ENCODE data around the gene MUC3A. TPM values are rescaled to one million over a fixed set of nuclear protein-coding genes. Genes with fewer than 3 reads are reported as not detected.

MUC3A gene
- total and polyA plus RNA-seq, 2 of the 13 experiments (the other 11 are each of a cell fraction or from before 2014, with no cell fraction given): 0.01 TPM; not detected in 1

- Histone ChIP-seq H2AFZ (ENCODE audit: low read length) (no peak overlapping the region), H3K27ac (ENCODE audit: extremely low read length, insufficient read depth, low read length) (no peak overlapping the region), H3K9me3 (ENCODE audit: low read length) (no peaks in the 10 kb centered on the region), H3K4me2 (ENCODE audit: low read depth, low read length) (no peak overlapping the region), H3K4me1 (ENCODE audit: insufficient read depth, low read length) (peaks cover 12% of the 10 kb centered on the region; the same call in 1 of the 2 replicates), H3K9ac (ENCODE audit: insufficient read depth, low read depth, low read length) (no peak overlapping the region), H3K4me3 (replicated peaks in 1 of 3; ENCODE audit: insufficient read depth in 1 of 3, low read depth in 2 of 3, low read length in 3 of 3) (no peak overlapping the region), H4K20me1 (ENCODE audit: insufficient read depth, low read length) (no peaks in the 10 kb centered on the region), H3K36me3 (replicated peaks in 1 of 2; ENCODE audit: control insufficient read depth in 1 of 2, insufficient read depth in 2 of 2, low read length in 2 of 2) (no peaks in the 10 kb centered on the region), H3K79me2 (ENCODE audit: insufficient read depth, low read length) (no peaks in the 10 kb centered on the region), H3K27me3 (ENCODE audit: control insufficient read depth in 1 of 2, insufficient read depth in 2 of 2, low read length in 2 of 2) (peaks cover 2 to 18% of the 10 kb centered on the region in 2 experiments; a peak in 3 of 5 replicates)
- POLR2A ChIA-PET: no interaction called here
- ATAC-seq (no peak), FAIRE-seq (no peak), DNase-seq (ENCODE audit: low spot score) (no peak)
- intact Hi-C loops (cut with micrococcal nuclease; ENCODE audit: unreplicated experiment): no loop called here
- WGBS (ENCODE audit: low lambda C conversion rate): 50% methylated on average over 5 of the region's 5 CpGs
- in situ Hi-C loops (cut with HindIII; ENCODE audit: extremely low pct_ligation_motif_present, low pct_unique_long_range_greater_than_20kb): no loop called here
- CTCF ChIA-PET (ENCODE audit: low intra/inter-chr PET ratio, low total read pairs): no interaction called here
- no TSS peak for BruUV-seq (replicated peaks)
- TF ChIP-seq ZNF142 (CRISPR knock-in tag; IDR thresholded peaks at IDR 0.05) (no peak), ZNF496 (CRISPR knock-in tag; IDR thresholded peaks at IDR 0.05; ENCODE audit: insufficient replicate concordance) (no peak), FOXA3 (CRISPR knock-in tag; IDR thresholded peaks at IDR 0.05) (no peak), GRHL1 (CRISPR knock-in tag; conservative IDR thresholded peaks at IDR 0.05) (no peak), KLF16 (CRISPR knock-in tag; IDR thresholded peaks at IDR 0.05) (no peak), ZNF672 (CRISPR knock-in tag; IDR thresholded peaks at IDR 0.05) (no peak), ZNF383 (CRISPR knock-in tag; IDR thresholded peaks at IDR 0.05; ENCODE audit: borderline replicate concordance) (no peak), TARDBP (CRISPR knock-in tag; IDR thresholded peaks at IDR 0.05) (no peak), ATF6 (CRISPR knock-in tag; conservative IDR thresholded peaks at IDR 0.05) (no peak)
Observed at GRCh38 chr7:100947792-100948191, 1.5 kb upstream of the MUC3A start.

Data from HepG2 (cell line).